Smooth muscle cell (in vitro differentiated cells): ENCODE results near the gene GNPTAB. TPM values are rescaled to one million over a fixed set of nuclear protein-coding genes. Genes with fewer than 3 reads are reported as not detected.
A peak's percentile ranks its signal among the peaks of the same experiment; 100 is the strongest.

Experiments used
- DNase-seq: peaks from one replicate; lab custom pipeline; 2025; ENCODE audit not compliant: unreplicated experiment; lab: John Stamatoyannopoulos, UW
- H2AFZ ChIP-seq: fragments of 200-600 bp; sonication (generic); 2 replicates; pipeline ENCODE4 v1.6.0; 2016; ENCODE audit warnings: antibody characterized with exemption, low read depth, mild to moderate bottlenecking
- H3F3A ChIP-seq: fragments of 200-600 bp; sonication (generic); 2 replicates; pipeline ENCODE4 v1.6.0; 2017; ENCODE audit warnings: antibody characterized with exemption, low read depth
- H3K27ac ChIP-seq: fragments of 200-600 bp; sonication (generic); 2 replicates; pipeline ENCODE4 v1.5.1; 2016; ENCODE audit warnings: low read depth, mild to moderate bottlenecking
- H3K27me3 ChIP-seq: fragments of 200-600 bp; sonication (generic); 2 replicates; pipeline ENCODE4 v1.6.1; 2016; ENCODE audit warnings: low read depth, mild to moderate bottlenecking
- H3K36me3 ChIP-seq: fragments of 200-600 bp; sonication (generic); 2 replicates; pipeline ENCODE4 v1.5.1; 2016; ENCODE audit warnings: low read depth
- H3K4me1 ChIP-seq: fragments of 200-600 bp; sonication (generic); 2 replicates; pipeline ENCODE4 v1.5.1; 2016; ENCODE audit warnings: low read depth
- H3K4me2 ChIP-seq: fragments of 200-600 bp; sonication (generic); 2 replicates; pipeline ENCODE4 v1.6.0; 2016; ENCODE audit warnings: mild to moderate bottlenecking
- H3K4me3 ChIP-seq: fragments of 200-600 bp; sonication (generic); 2 replicates; pipeline ENCODE4 v1.5.1; 2016; ENCODE audit warnings: mild to moderate bottlenecking
- H3K79me2 ChIP-seq: fragments of 200-600 bp; sonication (generic); 2 replicates; pipeline ENCODE4 v1.6.0; 2016; ENCODE audit warnings: low read depth, mild to moderate bottlenecking
- H3K9ac ChIP-seq: fragments of 200-600 bp; sonication (generic); 2 replicates; pipeline ENCODE4 v1.6.0; 2016; ENCODE audit warnings: low read depth
- H3K9me3 ChIP-seq: fragments of 200-600 bp; sonication (generic); replicated peaks from 2 replicates; pipeline ENCODE4 v1.5.1; 2016; ENCODE audit warnings: low read depth
- H4K20me1 ChIP-seq: fragments of 200-600 bp; sonication (generic); 2 replicates; pipeline ENCODE4 v1.6.0; 2016; ENCODE audit warnings: low read depth
- WGBS: methylation state at CpG from one replicate; pipeline ENCODE4 v1.1.7; 2016; ENCODE audit warnings: low lambda C conversion rate; 5-methylcytosine and 5-hydroxymethylcytosine counted together
- polyA plus RNA-seq: library from polyadenylated mRNA; unstranded; fragments of >200 nt; fragmentation: Nextera tagmentation; extraction: Ambion mirVana; gene quantifications from 2 replicates; pipeline ENCODE4 v1.2.1, GENCODE V29; 2016
- total RNA-seq: library from RNA; depleted of rRNA; stranded (reverse); fragments of >200 nt; gene quantifications from 2 replicates; pipeline ENCODE4 v1.2.3, GENCODE V29; 2014
- TF ChIP-seq, protein P1 (sequence below): fragments of 200-600 bp; sonication (generic); IDR thresholded peaks from 2 replicates; pipeline ENCODE4 v1.5.1; 2017; ENCODE audit warnings: borderline replicate concordance, mild to moderate bottlenecking, antibody characterized with exemption; ENCODE audit not compliant: insufficient read depth, poor library complexity, severe bottlenecking

Gene GNPTAB
- total and polyA plus RNA-seq, 2 experiments from 2014 or later: 17.9 to 23.6 TPM

DNA sequence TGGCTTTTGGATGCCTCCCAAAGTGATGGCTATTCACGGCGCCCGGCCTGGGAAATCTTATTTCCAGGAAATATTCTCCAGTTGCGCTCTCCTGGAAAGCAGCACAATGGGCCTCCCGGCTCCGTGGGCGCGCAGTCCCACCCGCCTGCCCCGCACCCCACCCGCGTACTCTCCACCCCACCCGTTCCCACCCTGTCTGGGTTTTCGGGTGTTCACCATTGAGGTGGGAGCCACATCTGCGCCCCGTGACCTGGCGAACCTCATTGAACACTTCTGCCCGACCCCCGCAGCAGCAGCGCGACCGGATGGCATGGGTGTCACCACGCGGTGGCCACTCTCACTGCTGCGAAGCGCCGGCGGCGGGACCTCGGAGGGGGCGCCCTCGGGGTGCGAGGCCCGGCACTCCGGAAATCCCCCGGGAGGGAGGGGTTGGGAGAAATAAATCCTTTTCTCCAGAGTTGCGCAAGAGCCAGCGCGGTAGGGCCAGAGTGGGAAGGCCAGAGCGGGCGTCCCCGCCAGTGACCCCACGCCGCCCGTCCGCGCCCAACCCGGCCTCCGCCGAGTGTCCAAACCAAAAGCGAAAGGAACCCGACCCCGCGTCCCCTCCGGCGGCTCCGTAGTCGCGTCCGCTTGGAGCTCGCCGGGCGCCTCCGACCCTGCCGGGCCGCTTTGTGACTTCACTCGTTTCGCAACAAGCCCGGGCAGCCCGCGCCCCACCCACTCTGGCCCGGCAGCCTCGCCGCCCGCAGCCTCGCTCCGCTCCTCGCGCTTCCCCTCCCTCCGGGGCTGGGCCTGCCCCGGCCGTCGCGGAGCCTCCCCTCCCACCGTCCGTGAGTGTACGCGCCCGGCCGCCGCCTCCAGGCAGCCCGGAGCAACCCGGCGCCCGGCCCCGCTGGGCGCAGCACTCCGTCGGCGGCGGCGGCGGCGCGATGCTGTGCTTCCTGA is 46.4 kb upstream of the GNPTAB start, which contains the start of gene DRAM1:
Gene DRAM1, plus strand, starts transcription at position 720 of the 945 bp plus-strand sequence. Its CDS starts 210 bp downstream, at position 930.
- peak within 1 kb of the TSS; percentile 93 for H3K4me2 ChIP-seq
- H3K4me3 ChIP-seq: peak within 1 kb of the TSS; percentile 98
- peaks cover 32% of the 10 kb centered on the region for H3K79me2 ChIP-seq
- peak within 1 kb of the TSS; percentile 93 for H2AFZ ChIP-seq
- no peaks in the 10 kb centered on the region for H3K9me3 ChIP-seq
- TF ChIP-seq, protein P1, sequence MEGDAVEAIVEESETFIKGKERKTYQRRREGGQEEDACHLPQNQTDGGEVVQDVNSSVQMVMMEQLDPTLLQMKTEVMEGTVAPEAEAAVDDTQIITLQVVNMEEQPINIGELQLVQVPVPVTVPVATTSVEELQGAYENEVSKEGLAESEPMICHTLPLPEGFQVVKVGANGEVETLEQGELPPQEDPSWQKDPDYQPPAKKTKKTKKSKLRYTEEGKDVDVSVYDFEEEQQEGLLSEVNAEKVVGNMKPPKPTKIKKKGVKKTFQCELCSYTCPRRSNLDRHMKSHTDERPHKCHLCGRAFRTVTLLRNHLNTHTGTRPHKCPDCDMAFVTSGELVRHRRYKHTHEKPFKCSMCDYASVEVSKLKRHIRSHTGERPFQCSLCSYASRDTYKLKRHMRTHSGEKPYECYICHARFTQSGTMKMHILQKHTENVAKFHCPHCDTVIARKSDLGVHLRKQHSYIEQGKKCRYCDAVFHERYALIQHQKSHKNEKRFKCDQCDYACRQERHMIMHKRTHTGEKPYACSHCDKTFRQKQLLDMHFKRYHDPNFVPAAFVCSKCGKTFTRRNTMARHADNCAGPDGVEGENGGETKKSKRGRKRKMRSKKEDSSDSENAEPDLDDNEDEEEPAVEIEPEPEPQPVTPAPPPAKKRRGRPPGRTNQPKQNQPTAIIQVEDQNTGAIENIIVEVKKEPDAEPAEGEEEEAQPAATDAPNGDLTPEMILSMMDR: peak; percentile 9
- WGBS: 4% methylated on average over 88 of the region's 105 CpGs
- H3K27ac ChIP-seq: peak within 1 kb of the TSS; percentile 97
- H3K36me3 ChIP-seq: no peaks in the 10 kb centered on the region
- H3K4me1 ChIP-seq: no peaks in the 10 kb centered on the region
- no peaks in the 10 kb centered on the region for H3F3A ChIP-seq
- DNase-seq: peak; percentile 74
- H4K20me1 ChIP-seq: peaks cover 17% of the 10 kb centered on the region
- peak within 1 kb of the TSS; percentile 99 for H3K9ac ChIP-seq
- H3K27me3 ChIP-seq: no peaks in the 10 kb centered on the region

DNA sequence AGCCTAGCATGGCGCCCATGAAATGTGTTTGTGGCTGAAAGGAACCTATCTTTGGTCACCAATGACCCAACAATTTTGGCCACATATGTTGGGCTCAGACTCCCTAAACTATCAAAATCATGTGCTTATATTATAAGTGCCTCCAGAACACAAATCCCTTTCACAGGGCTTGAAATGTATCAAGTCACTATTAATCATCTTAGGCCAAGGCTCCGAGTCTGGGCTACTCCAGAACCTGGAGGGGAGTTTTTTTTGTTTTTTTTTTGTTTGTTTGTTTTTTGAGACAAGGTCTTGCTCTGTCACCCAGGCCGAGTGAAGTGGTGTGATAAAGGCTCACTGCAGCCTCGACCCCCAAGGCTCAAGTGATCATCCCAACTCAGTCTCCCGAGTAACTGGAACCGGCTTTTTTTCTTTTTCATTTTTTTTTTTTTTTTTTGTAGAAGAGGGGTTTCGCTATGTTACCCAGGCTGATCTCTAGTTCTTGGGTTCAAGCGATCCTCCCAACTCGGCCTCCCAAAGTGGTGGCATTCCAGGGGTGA is 45.6 kb upstream of the GNPTAB start:
- Histone ChIP-seq H3K36me3 (no peaks in the 10 kb centered on the region), H2AFZ (no peak overlapping the region), H4K20me1 (peaks cover 15% of the 10 kb centered on the region), H3F3A (no peaks in the 10 kb centered on the region), H3K27ac (peak overlapping the region; percentile 97), H3K4me2 (peak overlapping the region; percentile 93), H3K79me2 (peaks cover 32% of the 10 kb centered on the region), H3K9ac (peak overlapping the region; percentile 99), H3K9me3 (no peaks in the 10 kb centered on the region), H3K27me3 (no peaks in the 10 kb centered on the region), H3K4me1 (no peaks in the 10 kb centered on the region), H3K4me3 (peak overlapping the region; percentile 98)
- TF ChIP-seq, protein P1: no peak
- 65% methylated on average over 9 of the region's 9 CpGs for WGBS
- DNase-seq: no peak

DNA sequence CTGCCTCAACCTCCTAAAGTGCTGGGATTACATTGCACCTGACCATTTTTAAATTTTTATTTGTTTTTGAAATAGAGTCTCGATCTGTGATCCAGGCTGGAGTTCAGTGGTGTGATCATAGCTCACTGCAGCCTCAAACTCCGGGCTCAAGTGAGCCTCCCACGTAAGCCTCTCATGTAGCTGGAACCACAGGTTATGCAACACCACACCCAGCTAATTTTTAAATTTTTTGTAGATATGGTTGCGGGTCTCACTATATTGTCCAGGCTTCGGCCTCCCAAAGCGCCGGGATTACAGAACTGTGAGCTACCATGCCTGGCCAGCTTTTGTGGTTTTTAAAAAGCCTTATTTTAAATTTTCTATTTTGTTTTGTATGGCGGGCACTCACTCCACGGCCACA is 44.4 kb upstream of the GNPTAB start:
- peak overlapping the region; percentile 97 for H3K27ac ChIP-seq

More for the DNA sequence above, 44.4 kb upstream of the GNPTAB start:
- TF ChIP-seq, protein P1: no peak
- WGBS: 81% methylated on average over 9 of the region's 9 CpGs
- Histone ChIP-seq H4K20me1 (peaks cover 4% of the 10 kb centered on the region), H3K27me3 (no peaks in the 10 kb centered on the region), H3K36me3 (no peaks in the 10 kb centered on the region), H3K4me3 (no peak overlapping the region), H3K79me2 (peaks cover 24% of the 10 kb centered on the region), H3K4me2 (no peak overlapping the region), H2AFZ (no peak overlapping the region), H3K9me3 (no peaks in the 10 kb centered on the region), H3F3A (no peaks in the 10 kb centered on the region), H3K9ac (no peak overlapping the region), H3K4me1 (no peaks in the 10 kb centered on the region)
- no peak for DNase-seq
